NK-92 (cell line): ENCODE measurements around the gene FAM81A.
"Not testable (repeated sequence)": the region's sequence is repeated elsewhere in the genome, so short reads cannot be mapped to it uniquely, and the experiment has no call there.

ENCODE experiments used
- DNase-seq: peaks from one replicate; lab custom pipeline; 2025; ENCODE audit not compliant: unreplicated experiment; lab: John Stamatoyannopoulos, UW

FAM81A gene

DNA sequence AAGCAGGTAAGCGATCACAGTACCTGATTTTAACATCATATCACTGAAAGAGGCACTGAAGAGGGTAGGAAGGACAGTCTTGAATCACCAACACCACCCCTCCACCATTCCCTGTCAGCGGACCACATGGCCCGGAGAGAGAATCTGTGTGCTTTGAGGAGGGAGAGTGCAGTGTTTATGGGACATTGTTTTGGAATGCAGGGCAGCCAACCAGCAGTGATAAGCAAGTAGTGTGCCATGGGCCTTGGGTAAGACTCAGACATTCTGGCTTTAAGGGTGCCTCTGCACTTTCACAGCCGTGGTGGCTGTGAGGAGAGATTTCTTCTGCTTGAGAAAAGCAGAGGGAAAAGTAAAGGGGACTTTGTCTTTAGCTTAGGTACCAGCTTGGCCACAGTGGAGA, 46.4 kb downstream of the FAM81A start:
- no peak for DNase-seq

DNA sequence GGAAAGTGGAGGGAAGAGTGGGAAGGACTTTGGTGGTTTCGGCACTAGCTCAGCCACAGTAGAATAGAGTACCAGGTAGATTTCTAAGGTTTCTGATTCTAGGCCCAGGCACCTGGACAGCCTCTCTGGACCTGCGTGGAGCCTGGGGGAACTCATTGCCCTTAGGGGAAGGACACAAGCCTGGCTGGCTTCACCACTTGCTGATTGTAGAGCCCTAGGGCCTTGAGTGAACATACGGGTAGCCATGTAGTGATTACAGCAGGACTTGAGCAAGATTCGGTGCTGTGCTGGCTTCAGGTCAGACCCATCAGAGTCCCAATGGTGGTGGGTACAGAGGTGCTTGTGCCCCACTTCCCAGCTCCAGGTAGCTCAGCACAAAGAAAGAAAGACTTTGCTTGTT, 47.0 kb downstream of the FAM81A start:
- no peak for DNase-seq

DNA sequence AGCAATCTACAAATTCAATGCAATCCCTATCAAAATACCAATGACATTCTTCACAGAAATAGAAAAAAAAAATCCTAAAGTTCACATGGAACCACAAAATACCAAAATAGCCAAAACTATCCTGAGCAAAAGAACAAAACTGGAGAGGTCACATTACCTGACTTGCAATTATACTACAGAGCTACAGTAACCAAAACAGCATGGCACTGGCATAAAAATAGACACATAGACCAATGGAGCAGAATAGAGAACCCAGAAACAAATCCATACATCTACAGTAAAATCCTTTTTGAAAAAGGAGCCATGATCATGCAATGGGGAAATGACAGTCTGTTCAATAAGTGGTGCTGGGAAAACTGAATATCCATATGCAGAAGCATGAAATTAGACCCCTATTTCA, 51.5 kb downstream of the FAM81A start:
- DNase-seq, result not testable (repeated sequence)

GRCh38 chr15:59491062-59491461, 53.1 kb downstream of the FAM81A start:
- DNase-seq, result no peak

GRCh38 chr15:59492389-59493377, 54.7 kb downstream of the FAM81A start:
- no peak for DNase-seq

- no peak for DNase-seq
These were observed 63.6 kb downstream of the FAM81A start for GRCh38 chr15:59501597-59501996.

DNA sequence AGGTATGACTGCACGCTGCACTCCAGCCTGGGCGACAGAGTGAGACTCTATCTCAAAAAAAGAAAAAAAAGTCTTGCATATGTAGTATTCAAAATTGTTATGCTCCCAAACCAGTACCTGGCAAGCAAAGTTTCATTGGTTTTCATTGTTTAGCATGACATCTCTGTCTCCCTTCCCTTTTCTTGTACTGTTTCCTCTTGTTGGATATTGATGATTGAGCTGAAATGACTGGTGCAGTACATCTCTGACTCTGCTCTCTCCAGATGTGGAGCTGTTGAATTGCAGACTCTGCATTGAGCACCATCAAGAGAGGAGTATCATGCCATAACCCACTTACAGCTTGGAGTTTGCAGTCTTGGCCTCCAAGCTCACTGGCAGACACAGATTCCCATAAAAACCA, 77.2 kb downstream of the FAM81A start:
- DNase-seq, result no peak

- DNase-seq, result no peak
These were observed 78.9 kb downstream of the FAM81A start for GRCh38 chr15:59516655-59517461.

DNA sequence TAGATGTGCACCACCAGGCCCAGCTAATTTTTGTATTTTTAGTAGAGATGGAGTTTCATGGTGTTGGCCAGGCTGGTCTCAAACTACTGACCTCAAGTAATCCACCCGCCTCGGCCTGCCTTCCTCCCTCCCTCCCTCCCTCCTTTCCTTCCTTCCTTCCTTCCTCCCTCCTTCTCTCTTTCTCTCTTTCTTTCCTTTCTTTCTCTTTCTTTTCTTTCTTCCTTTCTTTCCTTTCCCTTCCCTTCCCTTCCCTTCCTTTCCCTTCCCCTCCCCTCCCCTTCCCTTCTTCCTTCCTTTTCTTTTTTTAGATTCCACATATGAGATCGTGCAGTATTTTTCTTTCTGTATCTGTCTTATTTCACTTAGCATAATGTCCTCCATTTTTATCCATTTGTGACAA, 81.3 kb downstream of the FAM81A start:
- no peak for DNase-seq

DNA sequence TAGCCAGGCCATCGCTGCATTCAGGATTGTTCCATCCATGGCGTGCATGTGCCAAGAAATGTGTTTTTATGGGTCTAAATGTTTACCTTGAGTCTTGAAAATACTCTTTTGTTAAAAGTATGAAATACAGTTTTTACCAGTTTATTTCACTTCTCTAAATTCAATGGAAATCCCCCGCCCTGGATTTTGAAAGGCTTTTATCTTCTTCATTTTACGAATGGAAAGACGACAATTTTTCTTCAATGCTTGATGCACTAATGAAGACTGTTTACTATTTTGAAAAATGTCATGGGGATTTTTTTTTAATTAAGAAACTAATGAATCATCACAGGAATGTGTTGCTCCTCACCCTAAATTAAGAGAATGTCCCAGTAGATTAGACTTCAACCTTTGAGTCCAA, 83.5 kb downstream of the FAM81A start:
- no peak for DNase-seq

DNA sequence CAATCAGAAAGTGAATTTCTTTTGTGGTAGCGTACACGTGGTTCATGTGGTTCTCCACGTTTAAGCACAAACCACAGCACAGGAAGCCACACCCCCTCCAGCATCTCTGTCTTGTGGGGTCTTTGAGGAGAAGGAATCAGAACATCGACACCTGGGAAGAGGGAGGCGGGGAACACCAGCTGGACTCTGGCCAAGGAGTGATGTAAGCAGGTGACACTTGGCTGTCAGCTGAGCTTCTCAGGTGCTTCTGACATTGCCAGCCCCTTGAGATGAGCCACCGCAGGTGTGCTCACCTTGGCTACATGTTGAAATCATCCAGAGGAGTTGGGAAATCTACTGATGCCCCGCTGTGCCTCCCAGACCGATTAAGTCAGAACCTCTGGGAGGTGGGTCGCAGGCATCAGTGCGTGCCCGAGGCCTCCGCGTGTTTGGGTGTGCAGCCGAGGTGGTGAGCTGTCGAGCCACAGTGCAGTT, 85.0 kb downstream of the FAM81A start:
- no peak for DNase-seq

- no peak for DNase-seq
These were observed 85.7 kb downstream of the FAM81A start for GRCh38 chr15:59523702-59524101.

- no peak for DNase-seq
These were observed 86.3 kb downstream of the FAM81A start for GRCh38 chr15:59524331-59524731.

- not testable (repeated sequence) for DNase-seq
These were observed 88.5 kb downstream of the FAM81A start for GRCh38 chr15:59526466-59526865.

DNA sequence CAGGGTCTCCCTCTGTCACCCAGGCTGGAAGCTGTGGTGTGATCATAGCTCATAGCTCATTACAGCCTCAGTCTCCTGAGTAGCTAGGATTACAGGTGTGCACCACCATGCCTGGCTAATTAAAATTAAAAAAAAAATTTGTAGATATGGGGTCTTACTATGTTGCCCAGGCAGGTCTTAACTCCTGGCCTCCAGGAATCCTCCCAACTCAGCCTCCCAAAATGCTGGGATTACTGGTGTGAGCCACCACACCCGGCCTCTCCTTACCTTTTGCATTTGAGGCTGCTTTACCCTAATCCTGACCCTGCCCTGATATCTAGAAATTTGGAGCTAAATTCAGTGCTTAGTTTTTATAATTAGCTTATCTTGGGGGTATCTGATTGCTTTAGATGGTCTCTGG, 90.4 kb downstream of the FAM81A start:
- DNase-seq, result no peak

GRCh38 chr15:59528961-59529402, 91.0 kb downstream of the FAM81A start:
- DNase-seq, result no peak

DNA sequence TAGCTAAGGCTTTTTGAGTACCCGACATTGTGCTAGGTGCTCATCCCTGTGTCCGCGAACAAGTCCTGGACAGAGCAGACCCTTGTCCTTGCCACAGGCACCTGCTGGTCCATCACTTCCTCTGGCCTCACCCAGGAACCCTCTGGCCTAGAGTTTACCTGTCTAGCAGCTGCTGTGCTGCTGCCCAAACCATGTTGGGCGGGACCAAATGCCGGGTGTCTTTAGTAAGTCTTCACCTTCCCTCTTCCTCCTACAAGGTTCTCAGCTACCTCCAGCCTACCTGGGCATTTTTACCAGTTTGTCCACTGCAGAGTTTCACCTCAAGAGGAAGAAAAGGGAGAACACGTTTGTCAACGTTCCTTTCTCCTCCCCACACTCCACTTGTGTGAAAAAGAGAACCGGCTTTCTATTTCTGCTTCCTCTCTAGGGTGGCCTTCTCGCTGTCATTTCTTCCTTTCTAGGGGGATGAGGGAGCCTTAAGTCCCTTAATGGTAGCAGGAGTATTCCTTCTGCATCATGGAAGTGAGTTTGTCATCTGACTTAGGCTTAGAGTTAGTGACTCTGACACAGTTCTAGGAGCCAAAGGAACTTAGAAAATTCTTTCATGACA, 93.2 kb downstream of the FAM81A start:
- no peak for DNase-seq

DNA sequence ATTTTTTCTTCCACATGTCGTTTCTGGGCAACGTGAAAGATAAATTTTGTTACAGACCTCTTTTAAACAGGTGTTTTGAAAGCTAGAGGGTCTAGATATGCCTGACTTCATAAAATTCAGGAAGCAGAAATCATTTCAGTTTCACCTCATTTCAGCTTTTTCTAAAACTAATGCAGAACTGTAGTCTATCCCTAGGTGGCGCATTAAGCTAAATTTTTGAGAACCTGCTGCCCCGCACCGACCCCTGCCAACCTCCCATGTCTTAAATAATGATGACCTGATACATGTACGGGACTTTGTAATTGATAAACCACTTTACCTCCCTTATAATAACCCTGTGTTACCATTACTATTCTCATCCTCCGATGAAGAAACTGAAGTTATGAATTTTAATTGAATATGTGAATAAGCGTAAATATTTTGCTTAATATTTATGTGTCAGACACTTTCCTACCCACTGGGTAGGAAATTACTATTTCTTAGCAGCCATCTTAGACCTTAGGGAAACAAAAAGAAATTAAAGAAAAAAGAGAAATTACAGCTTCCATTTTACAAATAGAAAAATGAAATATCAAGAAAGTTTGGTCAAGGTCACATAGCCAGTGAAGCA, 94.9 kb downstream of the FAM81A start:
- DNase-seq, result no peak

DNA sequence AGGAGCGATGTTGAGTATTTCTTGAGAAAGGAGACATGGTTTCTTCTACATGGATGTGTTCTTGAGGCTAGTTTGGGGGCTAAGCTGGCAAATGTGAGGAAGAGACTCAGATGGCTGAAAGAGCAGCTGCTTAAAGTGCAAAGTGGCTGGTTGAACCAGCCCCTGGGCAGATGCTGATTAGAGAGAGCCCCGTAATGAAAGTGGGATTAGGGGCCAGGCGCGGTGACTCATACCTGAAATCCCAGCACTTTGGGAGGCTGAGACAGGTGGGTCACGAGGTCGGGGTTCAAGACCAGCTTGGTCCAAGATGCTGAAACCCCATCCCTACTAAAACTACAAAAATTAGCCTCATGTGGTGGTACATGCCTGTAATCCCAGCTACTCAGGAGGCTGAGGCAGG, 98.6 kb downstream of the FAM81A start:
- no peak for DNase-seq

DNA sequence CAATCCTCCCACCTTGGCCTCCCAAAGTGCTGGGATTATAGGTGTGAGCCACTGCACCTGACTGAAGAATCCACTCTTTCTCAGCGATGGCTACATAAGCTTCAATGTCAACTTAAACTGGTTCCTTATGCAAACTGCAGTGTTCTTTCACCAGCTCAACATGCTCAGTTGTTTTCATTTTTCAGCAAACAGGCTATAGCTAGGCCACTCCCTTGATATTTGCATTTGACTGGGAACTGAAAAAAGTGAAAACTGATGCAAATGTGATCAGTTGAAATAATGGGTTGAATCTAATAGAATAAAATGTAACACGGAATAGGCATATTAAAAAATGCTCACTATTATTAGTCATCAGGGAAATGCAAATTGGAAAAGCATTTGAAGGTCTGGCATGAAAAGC, 99.4 kb downstream of the FAM81A start:
- no peak for DNase-seq

DNA sequence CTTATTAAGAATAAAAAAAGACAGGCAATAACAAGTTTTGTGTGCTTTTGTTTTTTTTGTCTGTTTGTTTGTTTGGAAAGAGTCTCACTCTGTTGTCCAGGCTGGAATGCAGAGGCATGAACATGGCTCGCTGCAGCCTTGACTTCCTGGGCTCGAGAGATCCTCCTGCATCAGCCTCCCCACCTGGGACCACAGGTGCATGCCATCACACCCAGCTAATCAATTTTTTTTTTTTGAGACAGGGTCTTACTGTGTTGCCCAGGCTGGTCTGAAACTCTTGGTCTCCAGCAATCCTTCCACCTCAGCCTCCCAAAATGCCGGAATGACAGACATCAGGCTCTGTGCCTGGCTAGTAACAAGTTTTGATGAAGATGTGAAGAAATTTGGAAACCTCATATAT, 100.5 kb downstream of the FAM81A start:
- no peak for DNase-seq
